Thyroid gland (tissue), 4 donors: Measurements from ENCODE around the gene REC8.

Experiments
- CTCF ChIP-seq, 6 experiments: fragments of 200-600 bp in 3 of 6; fragments of 450-650 bp in 3 of 6; sonication (generic) in 3 of 6; IDR thresholded peaks; one replicate each; pipeline ENCODE4 v1.5.1; 2016 to 2019; ENCODE audit warnings: antibody characterized with exemption in 6 of 6, mild to moderate bottlenecking in 2 of 6, inconsistent platforms in 1 of 6, moderate library complexity in 1 of 6
- POLR2A ChIP-seq, 2 donors: fragments of 450-650 bp; IDR thresholded peaks; one replicate each; pipeline ENCODE4 v1.6.1; 2017; ENCODE audit warnings: antibody characterized with exemption in 2 of 2, mild to moderate bottlenecking in 2 of 2, moderate library complexity in 1 of 2

- TF ChIP-seq CTCF (IDR thresholded peaks at IDR 0.05) (no peak), POLR2A (IDR thresholded peaks at IDR 0.05) (no peak)
These were observed 20.9 kb upstream of the REC8 start for GRCh38 chr14:24150993-24151392.
